GM18520 (cell line): ENCODE data around the gene AHCYL1.

Source experiments
- ATAC-seq: cut with Tn5 transposase; IDR thresholded peaks from one replicate; pipeline ENCODE4 v1.9.1; 2021; ENCODE audit not compliant: unreplicated experiment

Gene AHCYL1

GRCh38 chr1:109975718-109976117 is 8.8 kb upstream of the AHCYL1 start:
- ATAC-seq, result no peak

GRCh38 chr1:109976762-109977161 is 7.8 kb upstream of the AHCYL1 start:
- ATAC-seq, result no peak

GRCh38 chr1:109977225-109977624 is 7.3 kb upstream of the AHCYL1 start:
- ATAC-seq, result no peak

- no peak for ATAC-seq
These were observed 6.7 kb upstream of the AHCYL1 start for GRCh38 chr1:109977657-109978378.

GRCh38 chr1:109978761-109979488 is 5.6 kb upstream of the AHCYL1 start:
- ATAC-seq, result no peak

- no peak for ATAC-seq
These were observed 5.0 kb upstream of the AHCYL1 start for GRCh38 chr1:109979489-109980091.

- ATAC-seq, result no peak
These were observed 4.1 kb upstream of the AHCYL1 start for GRCh38 chr1:109980324-109981003.

- no peak for ATAC-seq
These were observed 3.6 kb upstream of the AHCYL1 start for GRCh38 chr1:109981004-109981335.

- ATAC-seq, result no peak
These were observed 980 bp upstream of the AHCYL1 start for GRCh38 chr1:109983380-109984189.

- no peak for ATAC-seq
These were observed 442 bp upstream of the AHCYL1 start for GRCh38 chr1:109984190-109984455.

- ATAC-seq, result no peak
These were observed 885 bp downstream of the AHCYL1 start for GRCh38 chr1:109985247-109986053.

- ATAC-seq, result no peak
These were observed 1.5 kb downstream of the AHCYL1 start for GRCh38 chr1:109986054-109986444.

GRCh38 chr1:109988349-109988914 is 3.9 kb downstream of the AHCYL1 start:
- ATAC-seq, result no peak

- no peak for ATAC-seq
These were observed 5.1 kb downstream of the AHCYL1 start for GRCh38 chr1:109989506-109990301.

- no peak for ATAC-seq
These were observed 5.7 kb downstream of the AHCYL1 start for GRCh38 chr1:109990302-109990653.

- ATAC-seq, result no peak
These were observed 6.9 kb downstream of the AHCYL1 start for GRCh38 chr1:109991400-109991925.

GRCh38 chr1:109993885-109994284 is 9.3 kb downstream of the AHCYL1 start:
- no peak for ATAC-seq

GRCh38 chr1:109994654-109995053 is 10.1 kb downstream of the AHCYL1 start:
- ATAC-seq, result no peak

GRCh38 chr1:109995536-109995935 is 11.0 kb downstream of the AHCYL1 start:
- no peak for ATAC-seq
